GM19239 (cell line): Measurements from ENCODE around the gene KRTAP5-4.
"Not testable (repeated sequence)": the region's sequence is repeated elsewhere in the genome, so short reads cannot be mapped to it uniquely, and the experiment has no call there.

Experiments used
- DNase-seq: peaks from one replicate; pipeline ENCODE4 v3.0.0; 2011; ENCODE audit warnings: low spot score; ENCODE audit not compliant: insufficient read length
- FAIRE-seq: peaks from 2 replicates; lab custom pipeline; 2011; peaks lifted over from hg19 to GRCh38; lab: Jason Lieb, UNC

Gene KRTAP5-4

GRCh38 chr11:1605923-1606322 lies 16.0 kb downstream of the KRTAP5-4 start:
- peak; percentile 86 for DNase-seq
- FAIRE-seq: peak; percentile 95

GRCh38 chr11:1604711-1605110 lies 17.2 kb downstream of the KRTAP5-4 start:
- no peak for DNase-seq
- no peak for FAIRE-seq

GRCh38 chr11:1604181-1604580 lies 17.8 kb downstream of the KRTAP5-4 start:
- no peak for DNase-seq
- no peak for FAIRE-seq

DNA sequence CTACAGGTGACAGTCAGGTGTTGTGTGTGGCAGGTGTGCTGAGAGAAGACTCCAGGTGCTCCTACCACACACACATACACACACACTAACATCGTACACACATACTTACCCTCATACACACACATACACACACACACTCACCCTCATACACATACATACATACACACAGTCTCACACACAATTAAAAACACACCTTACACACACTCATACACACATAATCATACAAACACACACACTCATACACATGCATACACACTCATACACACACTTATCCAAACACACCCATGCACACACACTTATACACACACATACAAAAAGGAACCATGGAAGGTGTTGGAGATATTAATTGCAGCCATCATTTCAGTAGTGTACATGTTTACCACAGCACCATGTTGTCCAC lies 18.3 kb downstream of the KRTAP5-4 start:
- FAIRE-seq: no peak
- DNase-seq: no peak

DNA sequence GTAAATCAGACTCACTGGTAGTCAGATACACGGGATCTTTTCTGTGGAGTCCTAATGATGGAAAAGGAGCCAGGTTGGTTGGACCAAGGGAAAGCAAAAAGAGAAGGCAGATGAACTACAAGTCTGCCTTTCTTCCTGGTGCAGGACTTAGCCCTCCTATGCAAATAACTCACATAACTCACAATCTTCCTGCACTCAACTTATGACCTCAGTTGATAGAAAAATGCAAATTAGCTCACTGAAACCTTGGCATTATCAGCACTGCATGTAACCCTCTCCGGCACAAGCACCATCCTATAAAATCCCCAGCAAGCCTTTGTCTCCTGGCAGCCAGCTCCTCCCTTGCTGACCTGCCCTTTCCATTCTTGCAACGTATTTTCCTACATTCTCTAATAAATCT lies 20.3 kb downstream of the KRTAP5-4 start:
- FAIRE-seq, DNase-seq: not testable (repeated sequence)

DNA sequence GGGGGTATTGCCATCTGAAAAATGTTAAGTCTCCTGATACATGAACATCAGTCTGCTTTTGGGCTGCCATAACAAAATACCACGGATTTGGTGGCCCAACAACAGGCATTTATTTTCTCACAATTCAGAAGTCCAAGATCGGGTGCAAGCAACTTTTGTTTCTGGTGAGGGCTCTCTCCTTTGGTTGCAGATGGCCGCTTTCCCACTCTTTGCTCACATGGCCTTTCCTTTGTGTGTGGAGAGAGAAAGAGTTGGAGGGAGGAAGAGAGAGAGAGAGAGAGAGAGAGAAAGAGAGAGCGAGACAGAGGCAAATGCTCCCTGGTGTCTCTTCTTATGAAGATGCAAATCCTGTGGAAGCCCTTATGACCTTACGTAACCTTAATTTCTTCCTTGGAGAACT lies 21.3 kb downstream of the KRTAP5-4 start:
- FAIRE-seq: no peak

DNA sequence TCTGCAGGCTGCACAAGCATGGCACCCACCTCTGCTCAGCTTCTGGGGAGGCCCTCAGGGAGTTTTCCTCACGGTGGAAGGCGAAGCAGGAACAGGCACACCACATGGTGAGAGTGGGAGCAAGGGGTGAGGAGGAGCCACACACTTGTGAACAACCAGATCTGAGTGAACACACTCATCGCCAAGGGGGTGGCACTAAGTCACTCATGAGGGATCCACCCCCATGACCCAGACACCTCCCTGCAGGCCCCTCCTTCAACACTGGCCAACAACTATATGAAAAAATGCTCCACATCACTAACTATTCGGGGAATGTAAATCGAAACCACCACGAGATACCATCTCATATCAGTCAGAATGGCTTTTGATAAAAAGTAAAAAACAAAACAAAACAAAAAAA lies 23.1 kb downstream of the KRTAP5-4 start:
- no peak for FAIRE-seq
- no peak for DNase-seq

More for the DNA sequence above, 21.3 kb downstream of the KRTAP5-4 start:
- DNase-seq: no peak

DNA sequence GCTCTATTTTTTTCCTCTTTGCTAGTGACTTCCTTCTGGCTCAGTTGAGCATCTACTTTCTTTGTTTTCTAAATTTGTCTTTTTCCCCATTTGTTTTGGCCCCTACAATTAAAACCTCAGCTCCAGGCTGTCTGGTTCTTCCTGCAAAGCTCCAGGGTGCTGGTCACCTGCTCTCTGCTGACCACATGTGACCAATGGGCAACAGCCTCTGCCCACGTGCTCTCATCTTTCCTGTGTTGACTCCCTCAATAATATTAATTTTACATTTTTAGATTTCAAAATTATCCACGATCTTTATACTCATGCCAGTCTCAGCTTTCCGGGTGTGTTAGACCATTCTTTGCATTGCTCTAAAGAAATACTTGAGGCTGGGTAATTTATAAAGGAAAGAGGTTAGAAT lies 23.5 kb downstream of the KRTAP5-4 start:
- not testable (repeated sequence) for DNase-seq

GRCh38 chr11:1597994-1598380 lies 24.0 kb downstream of the KRTAP5-4 start, which contains the start of gene KRTAP5-2:
KRTAP5-2 (minus strand) TSS chr11:1598294; CDS start chr11:1598250, 44 bp downstream.
- no peak for DNase-seq
- FAIRE-seq: no peak

More for the DNA sequence above, 23.5 kb downstream of the KRTAP5-4 start:
- FAIRE-seq: not testable (repeated sequence)

GRCh38 chr11:1597331-1597993 lies 24.5 kb downstream of the KRTAP5-4 start:
- no peak for DNase-seq
- FAIRE-seq: no peak

- not testable (repeated sequence) for FAIRE-seq, DNase-seq
Measured at GRCh38 chr11:1596576-1597121, 25.3 kb downstream of the KRTAP5-4 start.

DNA sequence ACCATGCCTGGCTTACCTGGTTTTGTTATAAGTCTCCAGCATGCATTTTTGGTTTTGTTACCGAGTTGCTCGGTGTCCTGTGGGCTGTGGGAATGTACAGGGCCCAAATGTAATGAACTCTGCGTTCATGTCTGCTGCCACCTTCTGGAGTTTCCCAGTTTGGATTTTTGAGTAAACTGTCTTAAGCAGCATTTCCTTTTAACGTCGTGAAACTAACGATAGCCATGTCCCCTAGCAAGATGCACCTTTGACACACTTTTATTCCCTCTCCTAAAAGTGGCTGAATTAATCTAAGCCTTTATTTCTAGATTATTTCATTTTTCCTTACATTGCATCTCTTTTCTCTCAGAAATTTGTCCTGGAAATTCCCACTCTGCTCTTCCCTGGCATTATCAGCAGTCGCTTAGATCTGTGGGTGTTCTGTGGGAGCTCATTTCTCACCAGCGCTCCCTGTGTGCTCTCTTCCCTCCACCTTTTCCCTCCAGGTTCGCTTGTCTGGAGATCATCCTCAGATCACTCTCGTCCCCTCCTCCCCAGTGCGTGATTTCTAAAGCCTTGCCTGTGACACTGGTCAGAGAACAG lies 25.9 kb downstream of the KRTAP5-4 start:
- DNase-seq: not testable (repeated sequence)
- peak; percentile 11 for FAIRE-seq

GRCh38 chr11:1592628-1593027 lies 29.3 kb downstream of the KRTAP5-4 start:
- FAIRE-seq (no peak), DNase-seq (no peak)

DNA sequence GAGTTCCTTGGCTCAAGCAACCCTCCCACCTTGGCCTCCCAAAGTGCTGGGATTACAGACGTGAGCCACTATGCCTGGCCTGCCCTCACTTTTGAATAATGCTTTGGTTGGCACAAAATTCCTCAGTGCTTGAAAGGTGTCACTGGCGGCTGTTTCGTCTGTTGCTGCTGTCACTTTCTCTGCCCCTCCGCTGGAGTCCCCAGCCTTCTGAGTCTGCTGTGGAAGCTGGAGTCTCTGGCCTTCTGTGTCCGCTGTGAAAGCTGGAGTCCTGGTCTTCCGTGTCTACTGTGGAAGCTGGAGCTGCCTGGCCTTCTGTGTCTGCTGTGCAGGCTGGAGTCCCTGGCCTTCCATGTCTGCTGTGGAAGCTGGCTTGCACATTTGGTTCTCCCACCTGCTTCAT lies 31.9 kb downstream of the KRTAP5-4 start:
- DNase-seq (no peak), FAIRE-seq (no peak)

DNA sequence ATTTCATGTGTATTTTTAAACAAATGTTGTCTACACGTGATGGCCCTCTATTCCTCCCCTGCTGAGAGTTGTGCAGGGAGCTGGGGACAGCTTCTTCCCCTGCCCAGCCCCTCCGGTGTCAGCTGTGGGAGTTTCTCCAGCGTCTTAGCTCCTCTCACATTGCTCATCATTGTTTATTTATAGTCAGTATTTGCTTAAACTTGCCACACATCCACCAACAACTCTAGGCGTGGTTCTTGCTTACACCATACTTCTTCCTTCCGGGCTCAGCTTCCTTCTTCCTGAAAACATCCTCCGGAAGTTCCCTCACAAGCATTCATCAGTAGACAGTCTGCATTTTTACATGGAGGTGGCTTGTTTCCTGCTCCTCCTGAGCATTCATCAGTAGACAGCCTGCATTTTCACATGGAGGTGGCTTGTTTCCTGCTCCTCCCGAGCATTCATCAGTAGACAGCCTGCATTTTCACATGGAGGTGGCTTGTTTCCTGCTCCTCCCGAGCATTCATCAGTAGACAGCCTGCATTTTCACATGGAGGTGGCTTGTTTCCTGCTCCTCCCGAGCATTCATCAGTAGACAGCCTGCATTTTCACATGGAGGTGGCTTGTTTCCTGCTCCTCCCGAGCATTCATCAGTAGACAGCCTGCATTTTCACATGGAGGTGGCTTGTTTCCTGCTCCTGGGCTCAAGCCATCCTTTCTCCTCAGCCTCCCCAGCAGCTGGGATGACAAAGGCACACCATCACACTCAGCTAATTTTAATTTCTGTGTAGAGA lies 32.6 kb downstream of the KRTAP5-4 start:
- not testable (repeated sequence) for FAIRE-seq, DNase-seq

DNA sequence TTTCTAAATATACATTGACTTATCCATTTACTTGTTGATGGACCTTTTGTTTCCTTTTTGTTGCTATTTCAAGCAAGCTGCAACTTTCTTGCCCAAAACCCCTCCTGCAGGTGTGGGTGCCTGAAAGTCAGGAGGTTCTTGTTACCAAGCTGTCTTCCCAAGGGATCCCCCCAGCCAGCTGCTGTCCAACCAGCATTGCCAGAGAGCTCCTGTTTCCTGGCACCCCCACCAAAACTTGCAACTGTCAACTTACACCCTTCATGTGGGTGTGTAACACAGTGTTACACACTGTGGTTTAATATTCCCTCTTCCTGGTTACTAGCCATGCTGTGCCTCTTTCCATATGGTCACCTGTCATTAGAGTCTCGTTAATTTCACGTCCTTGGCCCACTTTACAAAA lies 35.2 kb downstream of the KRTAP5-4 start:
- DNase-seq: no peak

DNA sequence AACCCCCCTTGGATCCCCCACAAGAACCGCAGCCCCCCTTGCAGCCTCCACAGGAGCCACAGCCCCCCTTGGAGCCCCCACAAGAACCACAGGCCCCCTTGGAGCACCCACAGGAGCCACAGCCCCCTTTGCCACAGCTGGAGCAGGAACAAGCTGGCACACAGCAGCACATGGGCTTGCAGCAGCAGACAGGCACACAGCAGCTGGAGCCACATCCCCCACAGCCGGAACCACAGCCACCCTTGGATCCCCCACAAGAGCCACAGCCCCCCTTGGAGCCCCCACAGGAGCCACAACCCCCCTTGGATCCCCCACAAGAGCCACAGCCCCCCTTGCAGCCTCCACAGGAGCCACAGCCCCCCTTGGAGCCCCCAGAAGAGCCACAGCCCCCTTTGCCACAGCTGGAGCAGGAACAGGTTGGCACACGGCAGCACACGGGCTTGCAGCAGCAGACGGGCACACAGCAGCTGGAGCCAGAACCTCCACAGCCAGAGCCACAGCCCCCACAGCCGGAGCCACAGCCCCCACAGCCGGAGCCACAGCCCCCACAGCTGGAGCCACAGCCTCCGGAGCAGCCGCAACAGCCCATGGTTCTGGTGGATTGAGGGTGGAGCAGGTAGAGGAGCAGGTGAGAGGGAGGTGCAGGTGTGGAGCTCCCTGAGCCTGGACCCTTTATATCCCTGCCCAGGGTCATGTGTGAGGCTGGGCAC lies 37.1 kb downstream of the KRTAP5-4 start, which contains the start of gene KRTAP5-1:
Gene KRTAP5-1 (minus strand): TSS at position 623 of the 710 bp plus-strand sequence. CDS start 34 bp downstream, at position 589.
- not testable (repeated sequence) for FAIRE-seq, DNase-seq

More for the DNA sequence above, 35.2 kb downstream of the KRTAP5-4 start:
- no peak for FAIRE-seq

- DNase-seq, FAIRE-seq: not testable (repeated sequence)
Measured at GRCh38 chr11:1582909-1583308, 39.0 kb downstream of the KRTAP5-4 start.

GRCh38 chr11:1581976-1582375 lies 40.0 kb downstream of the KRTAP5-4 start:
- FAIRE-seq: no peak
- DNase-seq: no peak

- DNase-seq (no peak), FAIRE-seq (no peak)
Measured at GRCh38 chr11:1576825-1577224, 45.1 kb downstream of the KRTAP5-4 start.
